Measurements from ENCODE around the gene CYP2C18.
"Not testable (repeated sequence)": the region's sequence is repeated elsewhere in the genome, so short reads cannot be mapped to it uniquely, and the experiment has no call there.

CYP2C18 gene

DNA sequence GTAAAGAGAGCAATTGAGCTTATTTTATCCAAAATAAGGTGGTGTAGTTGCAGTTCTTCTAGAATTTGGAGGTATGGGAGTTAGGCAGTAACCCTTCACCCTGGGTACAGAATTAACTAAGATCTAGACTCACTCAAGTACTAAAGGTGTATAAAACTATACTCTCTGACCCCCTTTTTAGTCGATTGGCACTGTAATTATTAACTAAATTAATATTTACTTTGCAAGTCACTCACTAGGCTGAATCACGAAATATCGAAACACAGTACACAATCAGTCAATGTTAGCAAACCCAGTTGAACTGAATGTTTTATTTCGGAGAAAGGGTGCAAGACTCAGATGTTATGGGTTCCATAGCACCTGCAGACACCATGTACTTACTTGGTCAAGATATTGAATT, 64.3 kb downstream of the CYP2C18 start:
- no peak for DNase-seq

DNA sequence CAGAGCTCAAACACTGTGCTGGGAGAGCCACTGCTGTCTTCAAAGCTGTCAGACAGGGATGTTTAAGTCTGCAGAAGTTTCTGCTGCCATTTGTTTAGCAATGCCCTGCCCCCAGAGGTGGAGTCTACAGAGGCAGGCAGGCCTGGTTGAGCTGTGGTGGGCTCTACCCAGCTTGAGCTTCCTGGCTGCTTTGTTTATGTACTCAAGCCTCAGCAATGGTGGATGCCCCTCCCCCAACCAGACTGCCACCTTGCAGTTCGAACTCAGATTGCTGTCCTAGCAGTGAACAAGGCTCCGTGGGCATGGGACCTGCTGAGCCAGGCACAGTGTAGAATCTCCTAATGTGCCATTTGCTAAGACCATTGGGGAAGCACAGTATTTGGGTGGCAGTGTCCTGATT, 74.4 kb downstream of the CYP2C18 start:
- no peak for DNase-seq

DNA sequence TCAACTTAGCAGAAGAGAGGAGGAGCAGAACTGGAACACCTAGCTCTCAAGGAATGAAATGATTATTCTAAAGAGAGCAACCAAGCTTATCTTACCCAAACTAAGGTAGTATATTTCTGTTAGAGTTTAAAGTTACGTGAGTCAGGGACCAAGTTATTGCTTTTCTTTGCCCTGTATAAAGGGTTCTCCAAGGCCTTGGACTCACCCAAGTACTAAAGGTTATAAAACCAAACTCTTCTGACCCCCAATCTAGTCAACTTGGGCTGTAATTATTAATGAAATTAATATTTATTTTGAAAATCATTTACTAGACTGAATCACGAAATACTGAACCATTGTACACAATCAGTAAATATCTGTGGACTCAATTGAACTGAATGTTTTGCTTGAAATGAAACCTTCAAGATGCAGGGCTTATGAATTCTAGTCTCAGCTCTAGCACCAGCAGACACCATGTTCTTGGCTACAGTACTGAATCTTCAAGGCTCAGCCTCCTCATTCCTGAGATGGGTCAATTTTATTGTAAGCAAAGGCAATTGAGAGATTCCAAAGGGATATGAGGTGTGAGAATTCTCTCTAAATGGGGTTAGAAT, 77.2 kb downstream of the CYP2C18 start:
- DNase-seq, result no peak

DNA sequence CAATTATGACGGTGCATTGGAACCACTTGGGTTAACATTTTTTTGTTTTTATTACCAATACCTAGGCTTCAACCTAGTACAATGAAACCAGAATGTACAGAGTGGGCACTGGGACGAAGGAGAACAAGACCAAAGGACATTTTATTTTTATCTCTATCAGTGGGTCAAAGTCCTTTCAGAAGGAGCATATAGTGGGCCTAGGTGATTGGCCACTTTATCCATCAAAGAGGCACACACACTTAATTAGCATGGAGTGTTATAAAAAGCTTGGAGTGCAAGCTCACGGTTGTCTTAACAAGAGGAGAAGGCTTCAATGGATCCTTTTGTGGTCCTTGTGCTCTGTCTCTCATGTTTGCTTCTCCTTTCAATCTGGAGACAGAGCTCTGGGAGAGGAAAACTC, 78.9 kb downstream of the CYP2C18 start, which contains the start of gene CYP2C19:
TSS of gene CYP2C19 (plus strand) at position 289 of the 400 bp plus-strand sequence. CDS start at position 314, 25 bp downstream.
- no peak for DNase-seq

DNA sequence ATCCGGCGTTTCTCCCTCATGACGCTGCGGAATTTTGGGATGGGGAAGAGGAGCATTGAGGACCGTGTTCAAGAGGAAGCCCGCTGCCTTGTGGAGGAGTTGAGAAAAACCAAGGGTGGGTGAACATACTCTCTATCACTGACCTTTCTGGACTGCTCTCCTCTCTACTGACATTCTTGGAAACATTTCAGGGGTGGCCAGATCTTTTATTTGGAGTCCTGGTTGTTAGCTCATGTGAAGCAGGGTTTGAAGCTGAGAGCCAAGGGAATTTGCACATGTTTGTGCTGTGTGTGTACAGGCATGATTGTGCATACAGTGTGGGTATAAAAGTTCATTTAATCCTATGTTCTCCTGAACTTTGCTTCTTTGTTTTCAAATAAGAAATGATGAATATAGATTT, 91.9 kb downstream of the CYP2C18 start:
- DNase-seq, result not testable (repeated sequence)

DNA sequence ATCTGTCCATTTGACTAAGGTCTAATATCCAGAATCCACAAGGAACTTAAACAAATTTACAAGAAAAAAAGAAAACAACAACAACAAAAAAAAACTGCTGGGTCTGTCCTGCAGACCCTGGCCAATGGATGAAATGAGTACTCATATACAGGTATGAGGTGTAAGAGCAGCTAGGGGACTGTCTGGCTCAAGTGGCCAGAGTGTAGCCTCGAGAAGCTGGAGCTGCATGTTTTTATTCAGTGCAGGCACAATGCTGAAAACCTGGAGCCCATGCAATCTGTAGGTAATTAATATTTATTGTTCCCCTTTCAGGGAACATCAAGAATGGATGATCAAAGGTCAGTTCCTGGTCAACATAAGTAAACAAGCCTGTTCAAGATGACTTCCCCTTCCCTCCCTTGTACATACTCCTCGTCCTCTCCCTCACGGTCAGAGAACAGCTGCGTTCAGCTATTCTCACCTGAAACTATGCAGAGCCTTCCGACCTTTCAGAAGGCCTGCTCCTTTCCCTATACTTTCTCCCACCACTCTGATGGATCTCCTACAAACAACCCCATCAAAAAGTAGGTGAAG, 94.4 kb downstream of the CYP2C18 start:
- no peak for DNase-seq

DNA sequence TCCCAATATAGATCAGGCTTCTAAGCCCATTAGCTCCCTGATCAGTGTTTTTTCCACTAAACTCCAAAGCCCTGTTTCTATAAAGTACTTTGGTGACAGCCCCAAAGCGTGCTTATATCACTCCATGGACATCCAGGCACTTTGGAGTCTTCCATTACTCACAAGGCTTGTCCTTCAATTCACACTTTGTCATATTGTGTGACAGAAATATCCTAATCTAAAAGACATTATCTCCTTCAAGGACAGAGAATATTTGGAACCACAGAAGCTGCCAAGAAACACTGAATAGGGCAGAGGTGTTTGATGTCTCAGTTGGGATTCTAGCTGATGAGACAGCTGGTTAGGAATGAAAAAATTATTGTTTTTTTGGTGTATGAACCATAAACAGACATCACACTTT, 97.3 kb downstream of the CYP2C18 start:
- DNase-seq, result no peak

DNA sequence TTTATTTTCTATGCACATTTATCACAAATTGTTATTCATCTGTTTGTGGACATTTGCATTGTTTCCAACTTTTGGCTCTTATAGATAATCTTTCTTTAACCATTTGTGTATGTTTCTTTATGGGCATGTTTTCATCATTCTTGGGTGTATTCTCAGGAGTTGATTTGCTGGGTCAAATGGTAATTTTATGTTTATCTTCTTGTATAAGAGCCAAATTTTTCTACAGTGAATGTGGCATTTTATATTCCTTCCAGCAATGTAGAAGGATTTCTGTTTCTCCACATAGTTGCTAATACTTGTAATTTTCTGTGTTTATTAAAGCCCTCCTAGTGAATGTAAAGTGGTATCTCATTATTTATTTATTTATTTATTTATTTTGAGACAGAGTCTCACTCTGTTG, 100.7 kb downstream of the CYP2C18 start:
- no peak for DNase-seq

DNA sequence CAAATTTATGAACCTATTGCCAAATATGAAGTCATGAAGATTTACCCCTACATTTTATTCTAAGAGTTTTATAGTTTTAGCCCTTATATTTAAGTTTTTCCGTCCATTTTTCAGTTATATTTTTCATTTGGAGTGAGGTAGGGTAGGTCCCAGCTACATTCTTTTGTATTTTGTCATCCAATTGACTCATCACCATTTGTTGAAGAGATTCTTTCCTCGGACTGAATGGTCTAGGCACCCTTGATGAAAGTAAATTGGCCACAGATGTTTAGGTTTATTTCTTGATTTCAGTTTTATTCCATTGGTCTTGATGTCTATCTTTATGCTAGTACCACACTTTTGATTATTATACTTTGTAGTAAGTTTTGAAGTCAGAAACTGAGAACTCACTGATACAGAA, 101.7 kb downstream of the CYP2C18 start:
- DNase-seq, result no peak

Measured in activated CD4-positive, alpha-beta T cell treated with anti-CD3 and anti-CD28 coated beads, Interleukin-2, Interleukin-6, amounts not matched to agents 100 ng/mL and 50 ng/mL, durations not matched to agents 16 hours and 8 hours (primary cell).